Measurements from ENCODE around the gene SLC28A3. TPM values are rescaled to one million over a fixed set of nuclear protein-coding genes. Genes with fewer than 3 reads are reported as not detected.
A peak's percentile ranks its signal among the peaks of the same experiment; 100 is the strongest.

The SLC28A3 gene
- polyA plus RNA-seq, 3 donors from 2014 or later: 0.28 TPM; not detected in 2

GRCh38 chr9:84330246-84330645 lies 10.3 kb downstream of the SLC28A3 start:
- Mint-ChIP-seq H3K9me3 (peaks cover 0 to 10% (median 8%) of the 10 kb centered on the region in 6 donors), H3K27ac (no peak overlapping the region), H3K4me1 (no peaks in the 10 kb centered on the region), H3K4me3 (no peak overlapping the region), H3K36me3 (peaks cover 0 to 8% (median 3%) of the 10 kb centered on the region in 3 donors), H3K27me3 (ENCODE audit: low read depth in 3 of 3) (peaks cover 0 to 2% (median 0%) of the 10 kb centered on the region in 3 donors)
- DNase-seq: no peak

GRCh38 chr9:84327184-84327583 lies 13.4 kb downstream of the SLC28A3 start:
- Mint-ChIP-seq H3K36me3 (peaks cover 0 to 8% (median 3%) of the 10 kb centered on the region in 3 donors), H3K4me1 (peaks cover 0 to 3% of the 10 kb centered on the region in 2 donors), H3K9me3 (peaks cover 0 to 10% (median 8%) of the 10 kb centered on the region in 6 donors), H3K27me3 (ENCODE audit: low read depth in 3 of 3) (peaks cover 0 to 3% (median 2%) of the 10 kb centered on the region in 3 donors), H3K27ac (no peak overlapping the region), H3K4me3 (no peak overlapping the region)
- DNase-seq: no peak

GRCh38 chr9:84325347-84325973 lies 15.1 kb downstream of the SLC28A3 start:
- no peak for DNase-seq
- Mint-ChIP-seq H3K27me3 (ENCODE audit: low read depth in 3 of 3) (peaks cover 0 to 4% (median 3%) of the 10 kb centered on the region in 3 donors), H3K4me3 (no peak overlapping the region), H3K4me1 (peaks cover 0 to 3% of the 10 kb centered on the region in 2 donors), H3K36me3 (peaks cover 0 to 8% (median 3%) of the 10 kb centered on the region in 3 donors), H3K27ac (no peak overlapping the region), H3K9me3 (peaks cover 0 to 10% (median 8%) of the 10 kb centered on the region in 6 donors)

GRCh38 chr9:84324811-84325210 lies 15.7 kb downstream of the SLC28A3 start:
- H3K4me3 Mint-ChIP-seq: no peak overlapping the region
- H3K27ac Mint-ChIP-seq: no peak overlapping the region

GRCh38 chr9:84323858-84324257 lies 16.7 kb downstream of the SLC28A3 start:
- Mint-ChIP-seq H3K4me3 (no peak overlapping the region), H3K27ac (no peak overlapping the region), H3K27me3 (ENCODE audit: low read depth in 3 of 3) (peaks cover 0 to 4% (median 3%) of the 10 kb centered on the region in 3 donors), H3K36me3 (peaks cover 0 to 5% (median 3%) of the 10 kb centered on the region in 3 donors), H3K9me3 (peaks cover 0 to 8% (median 4%) of the 10 kb centered on the region in 6 donors), H3K4me1 (peaks cover 0 to 3% of the 10 kb centered on the region in 2 donors)
- DNase-seq: no peak

More at GRCh38 chr9:84324811-84325210, 15.7 kb downstream of the SLC28A3 start:
- no peak for DNase-seq
- Mint-ChIP-seq H3K36me3 (peaks cover 0 to 8% (median 3%) of the 10 kb centered on the region in 3 donors), H3K9me3 (peaks cover 0 to 10% (median 7%) of the 10 kb centered on the region in 6 donors), H3K4me1 (peaks cover 0 to 3% of the 10 kb centered on the region in 2 donors), H3K27me3 (ENCODE audit: low read depth in 3 of 3) (peaks cover 0 to 4% (median 3%) of the 10 kb centered on the region in 3 donors)

GRCh38 chr9:84322828-84323227 lies 17.7 kb downstream of the SLC28A3 start:
- H3K36me3 Mint-ChIP-seq: peaks cover 0 to 1% (median 1%) of the 10 kb centered on the region in 3 donors
- H3K27me3 Mint-ChIP-seq (ENCODE audit: low read depth in 3 of 3): peaks cover 0 to 4% (median 3%) of the 10 kb centered on the region in 3 donors
- peaks cover 3% of the 10 kb centered on the region in 2 donors for H3K4me1 Mint-ChIP-seq
- no peak overlapping the region for H3K4me3 Mint-ChIP-seq
- peak overlapping the region in 1 of 6 donors; percentile 30 for H3K27ac Mint-ChIP-seq
- DNase-seq: no peak
- peaks cover 0 to 4% (median under 1%) of the 10 kb centered on the region in 6 donors for H3K9me3 Mint-ChIP-seq

- Mint-ChIP-seq H3K4me3 (no peak overlapping the region), H3K27me3 (ENCODE audit: low read depth in 3 of 3) (peaks cover 0 to 4% (median 2%) of the 10 kb centered on the region in 3 donors), H3K9me3 (no peaks in the 10 kb centered on the region), H3K27ac (no peak overlapping the region), H3K36me3 (no peaks in the 10 kb centered on the region), H3K4me1 (peaks cover 15 to 20% of the 10 kb centered on the region in 2 donors)
- no peak for DNase-seq
Observed at GRCh38 chr9:84320231-84320630, 20.3 kb downstream of the SLC28A3 start.

GRCh38 chr9:84319632-84320031 lies 20.9 kb downstream of the SLC28A3 start:
- Mint-ChIP-seq H3K4me1 (peaks cover 15 to 24% of the 10 kb centered on the region in 2 donors), H3K9me3 (no peaks in the 10 kb centered on the region), H3K27me3 (ENCODE audit: low read depth in 3 of 3) (peaks cover 0 to 4% (median 2%) of the 10 kb centered on the region in 3 donors), H3K27ac (no peak overlapping the region), H3K36me3 (no peaks in the 10 kb centered on the region), H3K4me3 (no peak overlapping the region)
- no peak for DNase-seq

GRCh38 chr9:84318981-84319380 lies 21.6 kb downstream of the SLC28A3 start:
- no peak overlapping the region for H3K4me3 Mint-ChIP-seq
- peaks cover 0 to 4% (median 2%) of the 10 kb centered on the region in 3 donors for H3K27me3 Mint-ChIP-seq (ENCODE audit: low read depth in 3 of 3)
- H3K36me3 Mint-ChIP-seq: no peaks in the 10 kb centered on the region
- no peak for DNase-seq
- no peak overlapping the region for H3K27ac Mint-ChIP-seq
- no peaks in the 10 kb centered on the region for H3K9me3 Mint-ChIP-seq
- H3K4me1 Mint-ChIP-seq: peaks cover 14 to 24% of the 10 kb centered on the region in 2 donors

GRCh38 chr9:84317563-84317962 lies 23.0 kb downstream of the SLC28A3 start:
- Mint-ChIP-seq H3K4me3 (no peak overlapping the region), H3K36me3 (no peaks in the 10 kb centered on the region), H3K4me1 (peaks cover 12 to 24% of the 10 kb centered on the region in 2 donors), H3K9me3 (no peaks in the 10 kb centered on the region), H3K27me3 (ENCODE audit: low read depth in 3 of 3) (peaks cover 0 to 4% (median 2%) of the 10 kb centered on the region in 3 donors), H3K27ac (peak overlapping the region in 1 of 6 donors; percentile 50)
- DNase-seq: no peak

- Mint-ChIP-seq H3K27ac (peak overlapping the region in 2 of 6 donors; percentile 0 to 70), H3K4me1 (peaks cover 22 to 34% of the 10 kb centered on the region in 2 donors), H3K27me3 (ENCODE audit: low read depth in 3 of 3) (no peaks in the 10 kb centered on the region), H3K36me3 (no peaks in the 10 kb centered on the region), H3K4me3 (peak overlapping the region in 1 of 5 donors; percentile 20), H3K9me3 (no peaks in the 10 kb centered on the region)
- DNase-seq: peak; percentile 40 to 47 (median 41)
Observed at GRCh38 chr9:84315278-84315877, 25.2 kb downstream of the SLC28A3 start.

GRCh38 chr9:84314306-84314705 lies 26.3 kb downstream of the SLC28A3 start:
- no peaks in the 10 kb centered on the region for H3K36me3 Mint-ChIP-seq
- H3K4me1 Mint-ChIP-seq: peaks cover 22 to 36% of the 10 kb centered on the region in 2 donors
- no peaks in the 10 kb centered on the region for H3K9me3 Mint-ChIP-seq
- no peak overlapping the region for H3K4me3 Mint-ChIP-seq
- H3K27ac Mint-ChIP-seq: no peak overlapping the region
- no peaks in the 10 kb centered on the region for H3K27me3 Mint-ChIP-seq (ENCODE audit: low read depth in 3 of 3)
- no peak for DNase-seq

GRCh38 chr9:84310883-84311282 lies 29.7 kb downstream of the SLC28A3 start:
- no peaks in the 10 kb centered on the region for H3K27me3 Mint-ChIP-seq (ENCODE audit: low read depth in 3 of 3)
- peak overlapping the region in 3 of 6 donors; percentile 14 to 24 (median 14) for H3K27ac Mint-ChIP-seq
- H3K4me3 Mint-ChIP-seq: peak overlapping the region in 2 of 5 donors; percentile 45 to 57
- H3K4me1 Mint-ChIP-seq: peaks cover 12 to 22% of the 10 kb centered on the region in 2 donors
- no peaks in the 10 kb centered on the region for H3K9me3 Mint-ChIP-seq
- DNase-seq: peak; percentile 9 to 25 (median 21)
- peaks cover 0 to 4% (median 0%) of the 10 kb centered on the region in 3 donors for H3K36me3 Mint-ChIP-seq
